ENCODE measurements around the gene SGSM2. TPM values are rescaled to one million over a fixed set of nuclear protein-coding genes. Genes with fewer than 3 reads are reported as not detected.

Gene SGSM2
- total and polyA plus RNA-seq, 2 of the 8 experiments (the other 6 are each of a cell fraction or from before 2014, with no cell fraction given), result 44.5 to 77.7 TPM

DNA sequence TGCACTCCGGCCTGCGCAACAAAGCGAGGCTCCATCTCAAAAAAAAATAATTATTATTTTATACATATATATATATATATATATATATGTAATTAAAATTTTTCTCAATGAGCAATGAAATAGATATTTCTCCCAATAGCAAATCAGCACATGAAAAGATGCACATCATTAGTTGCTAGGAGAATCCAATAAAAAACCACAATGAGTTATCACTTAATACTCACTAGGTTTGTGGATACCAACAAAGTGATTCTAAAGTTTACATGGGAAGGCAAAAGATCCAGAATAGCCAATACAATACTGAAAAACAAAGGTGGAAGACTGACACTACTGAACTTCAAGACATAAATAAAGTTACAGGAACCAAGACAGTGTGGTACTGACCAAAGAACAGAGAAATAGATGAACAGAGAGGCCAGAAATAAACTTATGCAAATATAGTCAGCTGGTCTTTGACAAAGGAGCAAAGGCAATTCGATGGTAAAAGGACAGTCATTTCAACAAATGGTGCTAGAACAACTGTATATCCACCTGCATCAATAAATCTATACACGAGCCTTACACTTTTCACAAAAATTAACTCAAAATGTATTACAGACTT, 47.3 kb upstream of the SGSM2 start:
- no peak overlapping the region for H2BK15ac ChIP-seq (ENCODE audit: low read length)
- no peak for FAIRE-seq
- peaks cover 0 to 44% (median 20%) of the 10 kb centered on the region in 4 experiments for H3K36me3 ChIP-seq (ENCODE audit: control insufficient read depth in 2 of 4, insufficient read depth in 4 of 4, low read length in 3 of 4)
- no peak overlapping the region for H3K18ac ChIP-seq (ENCODE audit: extremely low read depth, low read length)
- H3K79me1 ChIP-seq (ENCODE audit: low read depth, low read length), result no peaks in the 10 kb centered on the region
- no peak overlapping the region for H2BK20ac ChIP-seq (ENCODE audit: low read length)
- H2BK120ac ChIP-seq (replicated peaks; ENCODE audit: low read depth, low read length), result no peak overlapping the region
- H2AK5ac ChIP-seq (ENCODE audit: low read depth, low read length), result no peak overlapping the region
- ChIA-PET POLR2A (ENCODE audit: partially characterized antibody) (no interaction called here), CTCF (ENCODE audit: partially characterized antibody) (interaction anchor here (0.7 kb wide), 1 partner anchor 75 kb away, joined by 3 read pairs; no protein-coding TSS in a partner anchor)
- H3K23me2 ChIP-seq (ENCODE audit: low read depth, low read length), result peaks cover 2% of the 10 kb centered on the region; the same call in 1 of the 2 replicates
- TF ChIP-seq YY1 (IDR thresholded peaks at IDR 0.05; ENCODE audit: low read depth, low read length) (no peak), CEBPB (IDR thresholded peaks at IDR 0.05; ENCODE audit: low read depth, low read length) (no peak)
- H3K4me3 ChIP-seq (ENCODE audit: extremely low read depth in 1 of 4, insufficient read depth in 2 of 4, low read depth in 3 of 4, low read length in 4 of 4), result no peak overlapping the region
- H3K56ac ChIP-seq (replicated peaks; ENCODE audit: insufficient read length, low read depth, low read length), result no peak overlapping the region
- H4K5ac ChIP-seq (ENCODE audit: insufficient read length, low read depth, low read length), result no peak overlapping the region
- no peak overlapping the region for H2BK12ac ChIP-seq (ENCODE audit: low read depth, low read length)
- H3K9me3 ChIP-seq (ENCODE audit: insufficient read depth in 2 of 2, low read depth in 1 of 2, low read length in 1 of 2), result no peaks in the 10 kb centered on the region
- no peak overlapping the region for H3K23ac ChIP-seq (ENCODE audit: insufficient read length)
- H3K27me3 ChIP-seq (replicated peaks in 1 of 4; ENCODE audit: control insufficient read depth in 3 of 4, extremely low read depth in 1 of 4, insufficient read depth in 3 of 4, low read length in 3 of 4), result no peaks in the 10 kb centered on the region
- no peak overlapping the region for H3K14ac ChIP-seq (ENCODE audit: insufficient read length)
- no peak overlapping the region for H3K4ac ChIP-seq (replicated peaks; ENCODE audit: insufficient read length, low read depth, low read length)
- WGBS, 2 experiments (ENCODE audit: extremely low coverage in 1 of 2, insufficient coverage in 1 of 2, insufficient read length in 1 of 2, insufficient replicate concordance in 2 of 2, low coverage in 1 of 2, low lambda C conversion rate in 2 of 2, missing lambda C conversion rate in 1 of 2), result 96% methylated on average over 5 of the region's 5 CpGs; no CpG with 5 or more reads in 1 of the 2 experiments
- DNase-seq (ENCODE audit: low read depth in 1 of 2, low spot score in 2 of 2), result no peak
- no peak overlapping the region for H3K4me2 ChIP-seq (ENCODE audit: insufficient read depth in 1 of 2, low read depth in 2 of 2, low read length in 2 of 2)
- no peak overlapping the region for H2BK5ac ChIP-seq (ENCODE audit: low read depth, low read length)
- H4K20me1 ChIP-seq (replicated peaks in 1 of 2; ENCODE audit: control insufficient read depth in 1 of 2, insufficient read depth in 2 of 2, low read length in 2 of 2), result peaks cover 0 to 4% of the 10 kb centered on the region in 2 experiments
- no peak overlapping the region for H4K91ac ChIP-seq (replicated peaks; ENCODE audit: insufficient read length, low read length)
- no peak overlapping the region for H3K27ac ChIP-seq (ENCODE audit: low read depth, low read length)
- no peak overlapping the region for H2AFZ ChIP-seq (ENCODE audit: low read length)
- no peak overlapping the region for H3K9ac ChIP-seq (replicated peaks in 1 of 4; ENCODE audit: extremely low read depth in 1 of 4, low read depth in 3 of 4, low read length in 3 of 4)
- no peaks in the 10 kb centered on the region for H3K4me1 ChIP-seq (replicated peaks in 1 of 4; ENCODE audit: control insufficient read depth in 3 of 4, insufficient read depth in 4 of 4, low read length in 3 of 4)
- 0 out of 4 replicates have a peak, but pooled peaks cover 0 to 4% of the 10 kb centered on the region in 2 experiments for H3K79me2 ChIP-seq (ENCODE audit: control insufficient read depth in 1 of 2, insufficient read depth in 2 of 2, low read length in 2 of 2)
- no peak overlapping the region for H4K8ac ChIP-seq (ENCODE audit: extremely low read depth, insufficient read depth, low read length)

Measured in H1 (cell line).